ENCODE data around the gene PRKAR2B.
"Not testable (repeated sequence)": the region's sequence is repeated elsewhere in the genome, so short reads cannot be mapped to it uniquely, and the experiment has no call there.

PRKAR2B gene

DNA sequence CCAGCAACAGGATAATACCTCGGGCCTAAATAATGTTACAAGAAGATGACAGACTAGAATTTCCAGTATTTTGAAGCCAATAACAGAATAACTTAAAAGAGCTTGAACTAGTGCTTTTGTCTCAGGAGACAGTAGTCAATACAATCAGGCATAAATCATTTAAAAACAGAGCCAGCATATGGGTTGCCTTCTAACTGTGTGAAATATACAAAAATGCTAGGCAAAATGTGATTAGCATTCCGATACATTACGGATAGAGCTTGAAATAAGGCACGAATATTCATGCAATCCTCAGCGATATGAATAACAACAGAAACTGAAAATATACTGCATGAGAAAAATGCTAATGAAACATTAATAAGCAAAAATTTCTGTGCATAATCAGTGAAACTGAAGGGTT lies 18.3 kb upstream of the PRKAR2B start:
- DNase-seq (ENCODE audit: low read depth in 2 of 2, low spot score in 1 of 2), result no peak

DNA sequence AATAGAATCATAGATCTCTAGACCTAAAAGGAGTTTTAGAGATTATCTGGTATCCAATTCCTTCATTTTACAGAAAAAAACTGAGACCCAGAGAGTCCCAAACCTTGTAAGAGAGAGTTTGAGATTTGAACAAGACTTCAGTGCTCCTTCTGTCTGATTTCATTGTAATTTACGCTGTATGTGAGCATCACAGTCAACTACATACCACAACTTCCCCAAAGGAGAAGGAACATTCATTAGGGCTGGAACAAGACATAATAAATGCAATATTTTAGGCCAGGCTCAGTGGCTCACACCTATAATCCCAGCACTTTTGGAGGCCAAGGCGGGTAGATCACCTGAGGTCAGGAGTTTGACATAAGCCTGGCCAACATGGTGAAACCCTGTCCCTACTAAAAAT lies 17.3 kb upstream of the PRKAR2B start:
- DNase-seq (ENCODE audit: low read depth in 2 of 2, low spot score in 1 of 2), result no peak

DNA sequence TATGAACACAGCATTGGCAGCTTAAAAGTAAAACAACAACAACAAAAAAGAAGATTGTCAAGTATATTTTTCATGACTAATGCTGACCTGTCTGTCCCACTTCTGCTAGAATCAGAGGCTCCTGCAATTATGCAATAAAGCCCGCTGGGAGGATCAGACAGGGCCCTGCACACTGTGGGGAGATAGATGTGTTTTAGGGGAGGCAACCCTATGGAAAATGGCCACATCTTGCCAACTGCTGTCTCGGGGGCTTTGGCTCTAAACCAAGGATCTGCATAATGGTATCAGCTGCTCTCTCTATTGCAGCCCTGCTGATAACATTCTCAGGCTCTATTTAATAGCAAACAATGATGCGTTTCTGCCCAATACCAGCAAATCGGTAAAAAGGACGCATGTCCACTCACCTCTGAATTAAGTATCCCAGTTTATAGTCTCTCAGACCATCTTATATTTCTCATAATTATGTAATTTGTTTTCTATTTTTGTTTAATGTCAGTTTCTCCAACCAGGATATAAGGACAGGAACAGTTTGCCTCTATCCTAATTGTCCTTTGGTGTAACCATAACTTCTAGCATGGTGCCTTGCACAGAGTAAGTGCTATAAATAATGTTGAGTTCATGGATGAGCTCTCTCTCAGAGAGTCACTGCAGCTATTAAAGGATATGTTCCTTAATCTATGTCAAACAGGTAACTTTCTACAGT lies 15.3 kb upstream of the PRKAR2B start:
- no peak for DNase-seq (ENCODE audit: low read depth in 2 of 2, low spot score in 1 of 2)

DNA sequence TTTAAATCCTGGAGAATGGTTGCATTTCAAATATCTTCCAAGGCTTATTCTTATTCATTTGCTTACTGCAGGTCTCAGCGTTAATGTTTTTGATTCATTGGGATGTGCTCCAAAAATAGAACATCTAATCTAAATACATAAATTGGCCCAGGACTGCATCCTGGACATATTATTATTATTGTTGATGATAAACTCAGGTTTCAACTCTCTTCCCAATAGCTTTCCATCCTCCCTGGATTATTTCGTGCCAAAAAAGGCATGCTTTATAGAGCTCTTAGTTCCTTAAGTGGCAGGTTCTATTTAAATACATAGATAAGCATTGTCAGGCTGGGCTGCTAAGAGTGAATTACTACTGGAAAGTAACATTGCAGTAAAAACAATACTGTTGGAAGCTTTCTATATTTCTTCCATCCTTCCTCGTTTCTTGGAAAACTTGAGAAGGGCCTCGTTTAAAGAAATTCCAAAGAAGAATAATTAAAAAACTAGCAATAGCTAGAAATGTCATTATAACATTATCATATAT lies 14.7 kb upstream of the PRKAR2B start:
- DNase-seq (ENCODE audit: low read depth in 2 of 2, low spot score in 1 of 2), result no peak

DNA sequence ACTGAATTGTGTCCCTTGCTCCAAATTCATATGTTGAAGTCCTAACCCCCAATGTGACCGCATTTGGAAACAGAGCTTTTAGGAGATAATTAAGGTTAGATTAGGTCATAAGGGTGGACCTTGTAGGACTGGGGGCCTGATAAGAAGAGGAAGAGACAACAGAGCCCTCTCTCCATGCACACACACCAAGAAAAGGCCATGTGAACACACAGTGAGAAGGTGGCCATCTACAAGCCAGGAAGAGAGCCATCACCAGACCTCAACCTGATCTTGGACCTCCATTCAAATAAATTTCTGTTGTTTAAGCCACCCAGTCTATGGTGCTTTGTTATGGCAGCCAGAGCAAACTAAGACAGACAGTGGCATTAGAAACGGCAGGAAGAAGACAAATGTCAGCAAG lies 12.5 kb upstream of the PRKAR2B start:
- no peak for DNase-seq (ENCODE audit: low read depth in 2 of 2, low spot score in 1 of 2)

- DNase-seq (ENCODE audit: low read depth in 2 of 2, low spot score in 1 of 2), result no peak
Measured at GRCh38 chr7:107032720-107033438, 11.6 kb upstream of the PRKAR2B start.

- no peak for DNase-seq (ENCODE audit: low read depth in 2 of 2, low spot score in 1 of 2)
Measured at GRCh38 chr7:107034553-107034952, 10.0 kb upstream of the PRKAR2B start.

- DNase-seq (ENCODE audit: low read depth in 2 of 2, low spot score in 1 of 2), result no peak
Measured at GRCh38 chr7:107035446-107035845, 9.1 kb upstream of the PRKAR2B start.

DNA sequence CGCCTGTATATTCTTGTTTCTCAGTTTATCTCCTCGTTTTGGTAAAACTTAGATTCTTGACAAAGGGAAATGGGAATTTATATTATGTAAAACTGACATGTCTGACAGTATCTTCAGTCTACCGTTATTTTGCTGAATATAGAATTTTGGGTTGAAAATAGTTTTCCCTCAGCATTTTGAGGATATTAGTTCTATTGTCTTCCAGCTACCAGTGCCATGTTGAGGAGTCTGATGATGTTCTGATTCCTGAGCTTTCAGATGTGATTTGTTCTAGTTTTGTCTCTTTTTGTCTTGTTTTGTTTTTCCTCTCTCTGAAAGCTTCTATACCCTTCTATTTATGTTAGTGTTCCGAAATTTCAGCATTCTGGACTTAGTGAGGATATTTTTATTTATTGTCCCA lies 8.0 kb upstream of the PRKAR2B start:
- DNase-seq (ENCODE audit: low read depth in 2 of 2, low spot score in 1 of 2), result no peak

GRCh38 chr7:107037717-107038603 lies 6.5 kb upstream of the PRKAR2B start:
- DNase-seq (ENCODE audit: low read depth in 2 of 2, low spot score in 1 of 2), result no peak

DNA sequence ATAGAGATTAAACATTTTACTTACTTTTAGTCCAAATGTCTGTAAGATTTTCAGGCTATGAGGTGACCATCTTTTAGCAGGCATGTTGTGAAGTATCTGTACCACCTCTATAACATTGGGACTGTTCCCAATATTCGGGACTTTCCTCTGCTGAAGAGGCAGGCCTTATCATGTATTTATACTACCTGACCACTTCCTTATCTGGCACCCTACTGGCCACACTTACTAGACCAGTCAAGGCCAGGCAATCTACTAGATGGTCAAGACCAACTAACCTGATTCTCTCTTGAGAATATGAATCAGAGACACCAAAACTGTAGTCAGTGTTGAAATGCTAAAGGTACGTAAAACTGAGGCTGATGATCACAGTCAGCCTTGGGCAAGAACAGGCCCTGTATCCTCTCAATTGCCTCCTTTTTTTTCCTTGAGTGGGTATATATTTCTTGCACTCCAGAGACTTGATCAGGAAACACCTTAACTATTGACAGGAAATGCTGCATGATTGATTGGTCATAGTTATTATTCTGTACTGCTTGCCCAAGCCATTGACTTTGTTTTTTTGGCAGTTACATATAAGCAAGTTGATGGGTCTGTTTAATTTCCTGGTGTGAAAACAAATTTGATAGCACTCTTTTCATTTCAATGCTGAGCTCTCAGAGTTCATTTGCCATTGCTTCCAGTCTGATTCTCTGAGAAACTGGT lies 5.2 kb upstream of the PRKAR2B start:
- DNase-seq (ENCODE audit: low read depth in 2 of 2, low spot score in 1 of 2), result no peak

DNA sequence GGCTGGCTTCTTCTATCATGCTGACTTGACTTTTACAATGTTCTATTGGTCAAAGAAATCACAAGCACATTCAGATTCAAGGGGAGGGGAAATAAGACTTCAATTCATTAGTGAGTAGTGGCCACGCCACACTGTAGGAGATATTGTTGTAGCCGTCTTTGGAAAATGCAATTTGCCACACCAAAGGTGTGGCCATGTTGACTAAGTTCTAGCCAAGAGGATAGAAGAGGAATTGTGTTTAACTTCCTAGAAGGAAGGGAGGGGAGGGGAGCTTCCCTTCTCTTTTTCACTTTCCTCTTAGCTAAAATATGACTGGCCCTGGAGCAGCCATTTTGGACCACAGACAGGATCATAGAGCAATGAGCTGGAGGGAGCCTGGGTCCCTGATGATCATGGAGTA lies 3.4 kb upstream of the PRKAR2B start:
- DNase-seq (ENCODE audit: low read depth in 2 of 2, low spot score in 1 of 2), result no peak

DNA sequence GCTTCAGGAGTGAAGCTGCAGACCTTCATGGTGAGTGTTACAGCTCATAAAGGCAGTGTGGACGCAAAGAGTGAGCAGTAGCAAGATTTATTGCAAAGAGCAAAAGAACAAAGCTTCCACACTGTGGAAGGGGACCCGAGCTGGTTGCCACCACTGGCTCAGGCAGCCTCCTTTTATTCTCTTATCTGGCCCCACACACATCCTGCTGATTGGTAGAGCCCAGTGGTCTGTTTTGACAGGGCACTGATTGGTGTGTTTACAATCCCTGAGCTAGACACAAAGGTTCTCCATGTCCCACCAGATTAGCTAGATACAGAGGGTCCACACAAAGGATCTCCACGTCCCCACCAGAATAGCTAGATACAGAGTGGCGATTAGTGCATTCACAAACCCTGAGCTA lies 2.7 kb upstream of the PRKAR2B start:
- not testable (repeated sequence) for DNase-seq (ENCODE audit: low read depth in 2 of 2, low spot score in 1 of 2)

DNA sequence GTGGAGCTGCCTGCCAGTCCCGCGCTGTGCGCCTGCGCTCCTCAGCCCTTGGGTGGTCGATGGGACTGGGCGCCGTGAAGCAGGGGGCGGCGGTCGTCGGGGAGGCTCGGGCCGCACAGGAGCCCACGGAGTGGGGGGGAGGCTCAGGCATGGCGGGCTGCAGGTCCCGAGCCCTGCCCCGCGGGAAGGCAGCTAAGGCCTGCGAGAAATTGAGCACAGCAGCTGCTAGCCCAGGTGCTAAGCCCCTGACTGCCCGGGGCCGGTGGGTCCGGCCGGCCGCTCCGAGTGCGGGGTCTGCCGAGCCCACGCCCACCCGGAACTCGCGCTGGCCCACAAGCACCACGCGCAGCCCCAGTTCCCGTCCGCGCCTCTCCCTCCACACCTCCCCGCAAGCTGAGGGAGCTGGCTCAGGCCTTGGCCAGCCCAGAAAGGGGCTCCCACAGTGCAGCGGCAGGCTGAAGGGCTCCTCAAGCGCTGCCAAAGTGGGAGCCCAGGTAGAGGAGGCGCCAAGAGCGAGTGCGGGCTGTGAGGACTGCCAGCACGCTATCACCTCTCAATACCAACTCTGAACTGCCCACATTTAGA lies 2.1 kb upstream of the PRKAR2B start:
- not testable (repeated sequence) for DNase-seq (ENCODE audit: low read depth in 2 of 2, low spot score in 1 of 2)

DNA sequence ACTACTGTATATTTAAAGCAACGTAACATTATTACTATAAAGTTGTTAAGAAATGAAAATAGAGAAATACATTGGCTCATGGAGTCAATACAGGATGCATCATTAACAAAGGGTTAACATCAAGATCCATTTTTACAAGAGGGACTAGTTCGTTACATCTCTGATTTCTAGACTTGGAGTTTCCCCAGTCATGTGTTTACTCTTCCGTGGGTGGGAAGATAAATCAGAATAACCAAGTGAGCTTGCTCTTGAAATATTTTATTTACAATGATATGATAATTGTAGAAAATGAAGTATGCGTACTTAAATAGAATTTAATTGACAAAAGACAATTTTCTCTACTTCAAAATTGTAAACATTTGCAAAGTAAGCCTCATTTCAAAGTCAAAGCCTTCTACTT lies 1.0 kb upstream of the PRKAR2B start:
- DNase-seq (ENCODE audit: low read depth in 2 of 2, low spot score in 1 of 2), result no peak

DNA sequence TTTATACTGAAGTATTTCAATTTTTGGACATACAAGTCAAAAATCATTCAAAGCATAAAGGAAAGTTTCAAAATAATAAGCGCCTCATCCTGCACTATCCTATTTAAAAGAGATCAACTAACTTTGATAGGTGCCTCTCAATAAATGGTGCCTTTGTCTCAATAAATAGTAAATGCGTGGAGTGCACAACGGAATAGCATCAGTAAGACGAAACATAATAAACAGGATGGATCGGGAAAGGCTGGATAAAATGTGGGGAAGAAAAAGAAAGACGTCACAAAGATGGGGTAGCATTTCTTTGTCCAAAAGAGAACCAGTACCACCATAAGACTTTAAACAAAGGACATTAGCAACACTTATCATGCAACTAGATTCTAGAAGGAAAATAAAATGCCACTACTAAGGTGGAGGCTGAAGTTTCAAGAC lies 571 bp upstream of the PRKAR2B start:
- DNase-seq (ENCODE audit: low read depth in 2 of 2, low spot score in 1 of 2), result no peak

GRCh38 chr7:107045195-107045960 lies 873 bp downstream of the PRKAR2B start:
- DNase-seq (ENCODE audit: low read depth in 2 of 2, low spot score in 1 of 2), result no peak

- no peak for DNase-seq (ENCODE audit: low read depth in 2 of 2, low spot score in 1 of 2)
Measured at GRCh38 chr7:107045980-107046379, 1.5 kb downstream of the PRKAR2B start.

- no peak for DNase-seq (ENCODE audit: low read depth in 2 of 2, low spot score in 1 of 2)
Measured at GRCh38 chr7:107046491-107047259, 2.2 kb downstream of the PRKAR2B start.
